ENCODE data around the gene ZYG11B.

DNA sequence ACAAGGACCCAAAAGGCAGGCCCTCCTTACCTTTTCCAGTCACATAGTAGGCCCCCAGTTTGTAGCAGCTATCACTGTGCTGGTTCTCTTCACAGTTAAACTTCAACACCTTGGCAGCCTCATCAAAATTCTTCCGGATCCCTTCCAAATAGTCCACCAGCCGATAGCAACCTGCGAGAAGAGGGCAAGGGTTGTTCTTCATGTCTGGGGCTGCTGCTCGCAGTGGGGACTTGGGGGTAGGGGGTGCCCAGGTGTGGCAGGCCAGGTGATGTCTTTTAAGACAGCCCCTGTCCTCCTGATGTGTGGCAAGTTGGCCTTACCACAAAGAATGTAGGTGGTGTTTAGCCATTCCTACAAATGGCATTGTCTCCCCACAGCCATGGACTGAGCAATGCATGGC is 33.6 kb upstream of the ZYG11B start:
- TF ChIP-seq POLR2A (IDR thresholded peaks at IDR 0.05; ENCODE audit: low read depth, low read length) = no peak
- TF ChIP-seq TAF1 (IDR thresholded peaks at IDR 0.05; ENCODE audit: low read depth, low read length) = no peak
- no peak for TF ChIP-seq POLR2AphosphoS5 (IDR thresholded peaks at IDR 0.05; ENCODE audit: low read depth, low read length)
- TF ChIP-seq SPI1 (IDR thresholded peaks at IDR 0.05; ENCODE audit: low read depth, low read length) = no peak
- no peak for TF ChIP-seq PAX5 (IDR thresholded peaks at IDR 0.05; ENCODE audit: insufficient read depth, low read length, severe bottlenecking)
